Heart right ventricle (tissue), 16 donors: Measurements from ENCODE around the gene LRPPRC. TPM values are rescaled to one million over a fixed set of nuclear protein-coding genes. Genes with fewer than 3 reads are reported as not detected.

Experiments used
- ATAC-seq, 8 donors: fragments of 200-7000 bp; cut with Tn5 transposase; one replicate each; pipeline ENCODE4 v1.9.1; 2020; ENCODE audit warnings: mild to moderate bottlenecking in 8 of 8, moderate library complexity in 8 of 8, moderate number of reproducible peaks in 1 of 8
- DNase-seq, 2 donors: peaks; one replicate each; pipeline ENCODE4 v3.0.0-alpha.2; 2020
- H3K27ac ChIP-seq, 10 donors: fragments of 200-600 bp; sonication (generic) in 2 of 10; one replicate each; pipeline versions ENCODE4 v1.5.0 to v1.8.0; 2020 to 2022; ENCODE audit warnings: mild to moderate bottlenecking in 3 of 10
- H3K27me3 ChIP-seq, 7 donors: fragments of 200-600 bp; one replicate each; pipeline ENCODE4 v1.8.0; 2021 to 2022; ENCODE audit warnings: mild to moderate bottlenecking in 2 of 7
- H3K36me3 ChIP-seq, 9 donors: fragments of 200-600 bp; sonication (generic) in 1 of 9; one replicate each; pipeline versions ENCODE4 v1.5.0 to v1.8.0; 2020 to 2022; ENCODE audit warnings: mild to moderate bottlenecking in 2 of 9
- H3K4me1 ChIP-seq, 9 donors: fragments of 200-600 bp; sonication (generic) in 1 of 9; one replicate each; pipeline versions ENCODE4 v1.5.0 to v1.8.0; 2020 to 2022; ENCODE audit warnings: mild to moderate bottlenecking in 4 of 9
- H3K4me3 ChIP-seq, 10 donors: fragments of 200-600 bp; sonication (generic) in 2 of 10; one replicate each; pipeline versions ENCODE4 v1.5.0 to v1.8.0; 2020 to 2022; ENCODE audit warnings: mild to moderate bottlenecking in 7 of 10, moderate library complexity in 2 of 10
- H3K9me3 ChIP-seq, 11 donors: fragments of 200-600 bp in 10 of 11; sonication (generic) in 2 of 11; one replicate each; pipeline versions ENCODE4 v1.5.0 to v1.8.0; 2013 to 2022; ENCODE audit warnings: mild to moderate bottlenecking in 2 of 11, control low read depth in 1 of 11, moderate library complexity in 1 of 11
- CTCF ChIP-seq, 9 donors: fragments of 200-600 bp; sonication (generic) in 2 of 9; IDR thresholded peaks; one replicate each; pipeline versions ENCODE4 v1.5.0 to v1.8.0; 2021 to 2022; ENCODE audit warnings: antibody characterized with exemption in 9 of 9, mild to moderate bottlenecking in 5 of 9, moderate library complexity in 1 of 9
- WGBS, 2 donors: extraction: QIAGEN DNeasy Blood & Tissue Kit; methylation state at CpG; one replicate each; pipeline ENCODE4 v1.1.7; 2013; ENCODE audit warnings: inconsistent platforms in 1 of 2; 5-methylcytosine and 5-hydroxymethylcytosine counted together
- intact Hi-C, 10 donors: fragments of 100-400 bp; cut with DNase I; formaldehyde crosslinking; loops; one replicate each; pipeline versions ENCODE4 v1.11.1 to v1.14.2; 2022
- polyA plus RNA-seq, 2 donors: library from polyadenylated mRNA; stranded (reverse); fragments of 200-250 nt; gene quantifications; one replicate each; pipeline ENCODE4 v1.2.3, GENCODE V29; 2013
- total RNA-seq, 10 donors: library from RNA; stranded (reverse); fragmentation: NEBNext Ultra II Directional in 3 of 10; extraction: Animal tissue kit (Norgen Biotek cat#: 25700) in 3 of 10; gene quantifications; one replicate each; pipeline versions ENCODE4 v1.2.1 to v1.2.4, GENCODE V29; 2021 to 2023
- donor health status: Arrhythmogenic right ventricular cardiomyopathy.
- donor health status: ischemic (EF 13 %, LVEDD 7.1; RV severe dilation, severe dysfunction).
- donor health status: healthy with polysubstance abuse.
- donor health status: DM: no; HTN: yes; CAD: no.
- donor health status: DM: no; HTN: no; CAD: no.
- donor health status: ischemic (EF 25% LVEDD 6.9; RV normal size, moderate dysfunction).
- donor health status: ischemic (EF 25% LVEDD 5.7; RV mildly dilated, moderate dysfunction).
- donor health status: healthy.
- donor health status: DM: yes; HTN: yes; CAD: no.
- donor health status: Ischemic cardiomyopathy.
- donor health status: ischemic (EF 35%, LVEDD 5.7; RV mildly dilated, moderate dysfunction).
- donor health status: nonischemic (EF 11% LVEDD 7.7; RV severe dilation, severe dysfunction).
- donor health status: DM: yes; HTN: yes; CAD: no.
- donor health status: PGD.
- donor health status: ischemic (EF 29% LVEDD 5.4; RV normal size, mild dysfunction).
- donor health status: nonischemic (EF 23%, LVEDD 6.1; RV moderate dilation, normal function).

LRPPRC gene
- total and polyA plus RNA-seq, 12 donors: 26.1 to 123 (median 112) TPM

GRCh38 chr2:43950383-43951008, 45.3 kb downstream of the LRPPRC start:
- peaks cover 0 to 100% (median 49%) of the 10 kb centered on the region in 9 donors for H3K36me3 ChIP-seq
- intact Hi-C loops: no loop called here
- no peaks in the 10 kb centered on the region for H3K9me3 ChIP-seq
- ATAC-seq (no peak), DNase-seq (no peak)
- no peak overlapping the region for H3K4me3 ChIP-seq
- H3K27ac ChIP-seq: no peak overlapping the region
- WGBS, 2 donors: 78 to 79% methylated on average over 8 of the region's 8 CpGs
- TF ChIP-seq CTCF (IDR thresholded peaks at IDR 0.05): peak in 7 of 9 donors; percentile 18 to 54 (median 41)
- H3K27me3 ChIP-seq: no peaks in the 10 kb centered on the region
- H3K4me1 ChIP-seq: no peaks in the 10 kb centered on the region

DNA sequence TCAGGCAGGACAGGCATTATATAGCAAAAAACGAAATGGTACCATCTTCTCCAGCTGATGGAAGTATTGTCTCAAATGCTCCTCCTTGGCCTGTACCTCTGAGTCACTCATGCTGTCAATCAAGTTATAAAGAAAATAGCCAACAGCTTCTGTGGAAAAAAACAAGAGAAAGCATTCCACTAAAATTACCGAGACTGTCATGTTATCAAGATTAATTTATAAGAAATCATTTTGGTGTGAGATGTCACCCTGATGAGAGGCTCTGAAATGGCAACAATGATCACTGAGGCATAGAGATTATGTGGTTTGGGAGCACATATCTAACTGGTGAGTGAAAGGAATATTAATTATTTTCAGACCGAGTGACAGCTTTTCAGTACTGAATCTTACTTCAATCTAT, 47.4 kb downstream of the LRPPRC start:
- intact Hi-C loops: no loop called here
- 85 to 89% methylated on average over 3 of the region's 3 CpGs for WGBS, 2 donors
- H3K27ac ChIP-seq: no peak overlapping the region

GRCh38 chr2:43946685-43947084, 49.1 kb downstream of the LRPPRC start:
- H3K9me3 ChIP-seq: no peaks in the 10 kb centered on the region
- WGBS, 2 donors: 89 to 96% methylated on average over 4 of the region's 4 CpGs
- no peak overlapping the region for H3K27ac ChIP-seq
- no peaks in the 10 kb centered on the region for H3K27me3 ChIP-seq
- DNase-seq: no peak
- intact Hi-C loops: no loop called here
- no peak overlapping the region for H3K4me3 ChIP-seq
- H3K36me3 ChIP-seq: peaks cover 0 to 100% (median 47%) of the 10 kb centered on the region in 9 donors
- peaks cover 0 to 6% (median 0%) of the 10 kb centered on the region in 9 donors for H3K4me1 ChIP-seq
- no peak for ATAC-seq
- TF ChIP-seq CTCF (IDR thresholded peaks at IDR 0.05): no peak

More for the DNA sequence above, 47.4 kb downstream of the LRPPRC start:
- TF ChIP-seq CTCF (IDR thresholded peaks at IDR 0.05): no peak
- Histone ChIP-seq H3K4me1 (no peaks in the 10 kb centered on the region), H3K9me3 (no peaks in the 10 kb centered on the region), H3K36me3 (peaks cover 0 to 100% (median 53%) of the 10 kb centered on the region in 9 donors), H3K27me3 (no peaks in the 10 kb centered on the region), H3K4me3 (no peak overlapping the region)
- ATAC-seq (no peak), DNase-seq (no peak)

GRCh38 chr2:43945439-43945838, 50.4 kb downstream of the LRPPRC start:
- Histone ChIP-seq H3K4me1 (peaks cover 0 to 6% (median 0%) of the 10 kb centered on the region in 9 donors), H3K4me3 (no peak overlapping the region), H3K27me3 (no peaks in the 10 kb centered on the region), H3K36me3 (peaks cover 0 to 100% (median 53%) of the 10 kb centered on the region in 9 donors), H3K9me3 (no peaks in the 10 kb centered on the region), H3K27ac (no peak overlapping the region)
- ATAC-seq (no peak), DNase-seq (no peak)
- WGBS, 2 donors: 89 to 93% methylated on average over 3 of the region's 3 CpGs
- TF ChIP-seq CTCF (IDR thresholded peaks at IDR 0.05): no peak
- intact Hi-C loops: no loop called here
